H54 (cell line): ENCODE results near the gene VCAN.

ENCODE experiments used
- DNase-seq: peaks from one replicate; pipeline ENCODE4 v3.0.0; 2011; ENCODE audit warnings: low spot score, mixed read lengths; ENCODE audit not compliant: insufficient read length
- FAIRE-seq: peaks from 3 replicates; lab custom pipeline; 2011; peaks lifted over from hg19 to GRCh38; lab: Jason Lieb, UNC
- POLR2A ChIP-seq: IDR thresholded peaks from 2 replicates; pipeline ENCODE4 v1.6.1; 2011; ENCODE audit warnings: low read depth, mild to moderate bottlenecking, low read length

VCAN gene

GRCh38 chr5:83608122-83608521 lies 136.6 kb downstream of the VCAN start:
- TF ChIP-seq POLR2A, result no peak
- DNase-seq, result peak; percentile 6
- FAIRE-seq, result no peak

- DNase-seq (no peak), FAIRE-seq (no peak)
- no peak for TF ChIP-seq POLR2A
These were observed 143.3 kb downstream of the VCAN start for GRCh38 chr5:83614841-83615240.

GRCh38 chr5:83628360-83628759 lies 156.8 kb downstream of the VCAN start:
- DNase-seq (no peak), FAIRE-seq (no peak)
- TF ChIP-seq POLR2A, result no peak
